ENCODE results near the gene LYRM4. TPM values are rescaled to one million over a fixed set of nuclear protein-coding genes. Genes with fewer than 3 reads are reported as not detected.

Gene LYRM4
- total and polyA plus RNA-seq, 9 of the 15 experiments (the other 6 are each of a cell fraction or from before 2014, with no cell fraction given): 24.2 to 69.4 (median 41.8) TPM

- no peak for TF ChIP-seq ZNF518B (CRISPR knock-in tag; IDR thresholded peaks at IDR 0.05)
- no peak for TF ChIP-seq MAFK (IDR thresholded peaks at IDR 0.05; ENCODE audit: low read length)
- TF ChIP-seq THRB (CRISPR knock-in tag; conservative IDR thresholded peaks at IDR 0.05): peak; percentile 61; the same call in 1 of the 2 replicates
- TF ChIP-seq EWSR1 (IDR thresholded peaks at IDR 0.05; ENCODE audit: borderline replicate concordance, low read depth, partially characterized antibody): no peak
- TF ChIP-seq TOE1 (IDR thresholded peaks at IDR 0.05; ENCODE audit: borderline replicate concordance): peak; percentile 91
- TF ChIP-seq TOE1 (CRISPR knock-in tag; IDR thresholded peaks at IDR 0.05; ENCODE audit: borderline replicate concordance, low read depth): 0 out of 2 replicates have a peak, but pooled peaks have one; percentile 14
- TF ChIP-seq ZNF609 (CRISPR knock-in tag; IDR thresholded peaks at IDR 0.05; ENCODE audit: borderline replicate concordance): peak; percentile 44; the same call in 1 of the 2 replicates
- 0 out of 2 replicates have a peak, but pooled peaks have one; percentile 32 for TF ChIP-seq ZNF41 (CRISPR knock-in tag; conservative IDR thresholded peaks at IDR 0.05)
- TF ChIP-seq FOXJ2 (tag; IDR thresholded peaks at IDR 0.05): peak; percentile 66; the same call in 1 of the 2 replicates
- TF ChIP-seq GATAD2A (IDR thresholded peaks at IDR 0.05): 0 out of 2 replicates have a peak, but pooled peaks have one; percentile 49
- TF ChIP-seq ZNF23 (CRISPR knock-in tag; IDR thresholded peaks at IDR 0.05): no peak
- TF ChIP-seq SMARCA4 (IDR thresholded peaks at IDR 0.05): no peak
- TF ChIP-seq YBX1 (IDR thresholded peaks at IDR 0.05): no peak
- TF ChIP-seq MEF2D (tag; conservative IDR thresholded peaks at IDR 0.05; ENCODE audit: low read depth): no peak
- peak; percentile 34; the same call in 1 of the 2 replicates for TF ChIP-seq KDM2B (CRISPR knock-in tag; IDR thresholded peaks at IDR 0.05)
- no peak for TF ChIP-seq BCL6 (CRISPR knock-in tag; IDR thresholded peaks at IDR 0.05)
- no peak for TF ChIP-seq SNAPC5 (CRISPR knock-in tag; IDR thresholded peaks at IDR 0.05)
- TF ChIP-seq KAT7 (CRISPR knock-in tag; IDR thresholded peaks at IDR 0.05; ENCODE audit: borderline replicate concordance): no peak; the same call in 1 of the 2 replicates
Observed at GRCh38 chr6:5260661-5261544, at the start of gene LYRM4, which contains the start of gene FARS2 (continued).

Data from K562 (cell line).